Fibroblast of lung (primary cell): ENCODE measurements around the gene IKZF2. TPM values are rescaled to one million over a fixed set of nuclear protein-coding genes. Genes with fewer than 3 reads are reported as not detected.

Source experiments
- DNase-seq, 2 donors: peaks; one replicate each; pipeline versions ENCODE4 v3.0.0 to v3.0.0-alpha.2; 2010; ENCODE audit warnings: low read depth in 2 of 2
- H2AFZ ChIP-seq: 2 replicates; pipeline ENCODE4 v1.5.1; 2012; ENCODE audit warnings: low read length, control low read depth, inconsistent platforms
- H3K27ac ChIP-seq: 2 replicates; pipeline ENCODE4 v1.5.1; 2011; ENCODE audit warnings: low read length, control low read depth; ENCODE audit not compliant: insufficient read depth
- H3K27me3 ChIP-seq: 2 replicates; pipeline ENCODE4 v1.5.1; 2011; ENCODE audit warnings: mild to moderate bottlenecking, low read length; ENCODE audit not compliant: control insufficient read depth, insufficient read depth
- H3K36me3 ChIP-seq: 2 replicates; pipeline ENCODE4 v1.5.1; 2011; ENCODE audit warnings: low read length; ENCODE audit not compliant: control insufficient read depth, insufficient read depth
- H3K4me1 ChIP-seq: 2 replicates; pipeline ENCODE4 v1.5.1; 2011; ENCODE audit warnings: low read length; ENCODE audit not compliant: control insufficient read depth, insufficient read depth; ENCODE audit errors: extremely low read depth
- H3K4me2 ChIP-seq: 2 replicates; pipeline ENCODE4 v1.5.1; 2011; ENCODE audit warnings: low read length, control low read depth; ENCODE audit not compliant: insufficient read depth; ENCODE audit errors: extremely low read depth
- H3K4me3 ChIP-seq, 4 experiments: fragments of 200-600 bp in 1 of 4; sonication (generic) in 1 of 4; replicated peaks in 1 of 4; 2 replicates each; pipeline ENCODE4 v1.5.1; 2011 to 2016; ENCODE audit warnings: low read length in 4 of 4, low read depth in 3 of 4, mild to moderate bottlenecking in 3 of 4, control low read depth in 2 of 4, inconsistent platforms in 1 of 4, mixed read lengths in 1 of 4; ENCODE audit not compliant: insufficient read depth in 1 of 4; ENCODE audit errors: control extremely low read depth in 1 of 4
- H3K79me2 ChIP-seq: 2 replicates; pipeline ENCODE4 v1.5.1; 2012; ENCODE audit warnings: mild to moderate bottlenecking, low read length, inconsistent platforms; ENCODE audit not compliant: control insufficient read depth, insufficient read depth
- H3K9ac ChIP-seq: 2 replicates; pipeline ENCODE4 v1.5.1; 2011; ENCODE audit warnings: mild to moderate bottlenecking, low read length, control low read depth; ENCODE audit not compliant: insufficient read depth
- H3K9me3 ChIP-seq: 2 replicates; pipeline ENCODE4 v1.5.1; 2012; ENCODE audit warnings: low read depth, low read length; ENCODE audit not compliant: control insufficient read depth, insufficient read depth
- H4K20me1 ChIP-seq: 2 replicates; pipeline ENCODE4 v1.5.1; 2011; ENCODE audit warnings: low read length; ENCODE audit not compliant: control insufficient read depth, insufficient read depth; ENCODE audit errors: extremely low read depth
- EZH2 ChIP-seq: IDR thresholded peaks from 2 replicates; pipeline ENCODE4 v1.5.1; 2012; ENCODE audit warnings: low read length, control low read depth, mild to moderate bottlenecking; ENCODE audit errors: missing control alignments
- polyA plus RNA-seq, 2 donors: library from polyadenylated mRNA; depleted of rRNA in 1 of 2; stranded (reverse) in 1 of 2; unstranded in 1 of 2; fragments of >200 nt; gene quantifications; 2 replicates each; pipeline ENCODE4 v1.2.1, GENCODE V29; 2011 to 2012; ENCODE audit warnings: missing spikeins in 1 of 2
- total RNA-seq: library from RNA; depleted of rRNA; stranded (reverse); fragments of >200 nt; gene quantifications from 2 replicates; pipeline ENCODE4 v1.2.1, GENCODE V29; 2014
- TF ChIP-seq, protein P1 (sequence below), 2 donors: IDR thresholded peaks in 1 of 2; conservative IDR thresholded peaks in 1 of 2; 1 replicate in 1 of 2; 2 replicates in 1 of 2; pipeline ENCODE4 v1.5.1; 2011 to 2012; ENCODE audit warnings: low read length in 2 of 2, control low read depth in 1 of 2, inconsistent platforms in 1 of 2, low read depth in 1 of 2, mild to moderate bottlenecking in 1 of 2

Gene IKZF2
- total and polyA plus RNA-seq, 2 donors (not counting 1 experiment from before 2014, with no cell fraction given) = 4.9 to 17.2 TPM

DNA sequence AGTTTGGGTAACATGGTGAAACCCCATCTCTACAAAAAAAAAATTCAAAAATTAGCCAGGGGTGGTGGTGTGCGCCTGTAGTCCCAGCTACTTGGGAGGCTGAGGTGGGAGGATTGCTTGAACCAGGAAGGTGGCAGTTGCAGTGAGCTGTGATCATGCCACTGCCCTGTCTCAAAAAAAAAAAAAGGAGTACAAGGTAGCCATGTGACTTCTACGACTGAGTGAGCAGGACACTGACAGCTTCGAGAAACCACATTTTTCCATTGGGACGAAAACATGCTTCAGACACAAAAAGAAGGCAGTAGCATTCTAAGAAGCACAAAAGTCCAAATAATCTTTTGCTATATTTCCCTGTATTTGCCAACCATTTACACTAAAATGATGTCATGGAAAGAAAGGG is 19.7 kb upstream of the IKZF2 start:
- Histone ChIP-seq H3K27me3 (no peaks in the 10 kb centered on the region), H3K36me3 (no peaks in the 10 kb centered on the region), H3K9me3 (no peaks in the 10 kb centered on the region), H3K4me3 (no peak overlapping the region), H3K79me2 (no peaks in the 10 kb centered on the region), H2AFZ (no peak overlapping the region), H3K27ac (no peak overlapping the region), H3K9ac (no peak overlapping the region), H3K4me2 (no peak overlapping the region), H4K20me1 (no peaks in the 10 kb centered on the region), H3K4me1 (no peaks in the 10 kb centered on the region)
- no peak for DNase-seq
- no peak for TF ChIP-seq EZH2
- TF ChIP-seq, protein P1, sequence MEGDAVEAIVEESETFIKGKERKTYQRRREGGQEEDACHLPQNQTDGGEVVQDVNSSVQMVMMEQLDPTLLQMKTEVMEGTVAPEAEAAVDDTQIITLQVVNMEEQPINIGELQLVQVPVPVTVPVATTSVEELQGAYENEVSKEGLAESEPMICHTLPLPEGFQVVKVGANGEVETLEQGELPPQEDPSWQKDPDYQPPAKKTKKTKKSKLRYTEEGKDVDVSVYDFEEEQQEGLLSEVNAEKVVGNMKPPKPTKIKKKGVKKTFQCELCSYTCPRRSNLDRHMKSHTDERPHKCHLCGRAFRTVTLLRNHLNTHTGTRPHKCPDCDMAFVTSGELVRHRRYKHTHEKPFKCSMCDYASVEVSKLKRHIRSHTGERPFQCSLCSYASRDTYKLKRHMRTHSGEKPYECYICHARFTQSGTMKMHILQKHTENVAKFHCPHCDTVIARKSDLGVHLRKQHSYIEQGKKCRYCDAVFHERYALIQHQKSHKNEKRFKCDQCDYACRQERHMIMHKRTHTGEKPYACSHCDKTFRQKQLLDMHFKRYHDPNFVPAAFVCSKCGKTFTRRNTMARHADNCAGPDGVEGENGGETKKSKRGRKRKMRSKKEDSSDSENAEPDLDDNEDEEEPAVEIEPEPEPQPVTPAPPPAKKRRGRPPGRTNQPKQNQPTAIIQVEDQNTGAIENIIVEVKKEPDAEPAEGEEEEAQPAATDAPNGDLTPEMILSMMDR (conservative IDR thresholded peaks at IDR 0.05 in 1 of 2, IDR thresholded peaks at IDR 0.05 in 1 of 2; ENCODE audit: low read depth in 1 of 2, low read length in 2 of 2) = no peak

DNA sequence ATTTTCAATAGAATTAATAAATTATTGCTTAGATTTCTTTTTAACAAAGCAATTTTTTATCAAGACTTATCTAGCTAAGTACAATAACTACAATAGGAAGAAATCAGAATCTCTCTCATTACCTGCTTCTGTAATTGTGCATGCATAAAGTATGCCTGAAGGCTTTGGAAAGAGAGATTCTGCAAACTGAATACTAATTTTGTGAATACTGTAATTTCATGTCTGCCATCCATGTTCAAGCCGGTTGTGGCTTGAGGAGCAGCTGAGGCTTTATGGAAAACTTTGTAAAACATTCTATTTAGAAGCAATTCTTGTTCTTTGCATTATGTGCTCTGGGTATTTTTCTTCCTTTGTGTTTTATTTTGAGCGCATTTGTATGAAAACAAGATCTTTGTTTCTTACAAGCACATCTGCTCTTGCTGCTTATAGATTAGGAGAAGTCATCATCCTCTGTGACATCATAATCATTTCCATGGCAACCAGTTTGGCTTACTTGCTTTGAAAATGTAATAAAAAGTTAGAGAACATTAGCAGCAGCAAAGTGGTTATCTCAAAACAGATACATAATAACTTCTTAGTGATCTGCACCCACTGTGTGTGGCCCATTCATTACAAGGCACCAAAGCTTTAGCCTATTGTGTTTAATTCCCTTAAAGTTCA is 16.0 kb upstream of the IKZF2 start:
- no peaks in the 10 kb centered on the region for H3K27me3 ChIP-seq
- H3K4me3 ChIP-seq = no peak overlapping the region
- H3K4me2 ChIP-seq = no peak overlapping the region
- no peaks in the 10 kb centered on the region for H3K36me3 ChIP-seq
- no peak overlapping the region for H3K27ac ChIP-seq
- no peaks in the 10 kb centered on the region for H3K4me1 ChIP-seq
- no peaks in the 10 kb centered on the region for H3K79me2 ChIP-seq
- H3K9ac ChIP-seq = no peak overlapping the region
- no peaks in the 10 kb centered on the region for H4K20me1 ChIP-seq
- no peaks in the 10 kb centered on the region for H3K9me3 ChIP-seq
- no peak for TF ChIP-seq EZH2
- TF ChIP-seq, protein P1 (conservative IDR thresholded peaks at IDR 0.05 in 1 of 2, IDR thresholded peaks at IDR 0.05 in 1 of 2; ENCODE audit: low read depth in 1 of 2, low read length in 2 of 2) = no peak
- H2AFZ ChIP-seq = no peak overlapping the region
- DNase-seq = no peak

DNA sequence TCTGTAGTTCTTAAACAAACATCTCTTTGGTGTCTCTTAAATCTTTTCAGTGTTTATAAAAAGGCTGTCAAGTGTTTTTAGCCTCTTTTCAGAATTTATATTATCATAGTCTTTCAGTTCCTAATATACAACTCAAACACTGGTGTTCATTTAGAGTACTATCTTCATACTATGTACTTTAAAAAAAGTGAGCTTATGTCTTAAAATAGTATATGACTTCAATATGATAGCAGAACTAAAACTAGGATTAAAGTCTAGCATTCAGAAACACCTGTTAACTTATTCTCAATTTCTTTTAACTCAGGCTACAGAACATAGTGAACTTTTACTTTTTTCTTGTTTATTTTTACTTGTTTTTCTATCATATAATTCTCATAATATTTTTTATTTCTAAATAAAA is 14.7 kb upstream of the IKZF2 start:
- Histone ChIP-seq H3K79me2 (no peaks in the 10 kb centered on the region), H2AFZ (no peak overlapping the region), H3K27me3 (no peaks in the 10 kb centered on the region), H3K4me3 (no peak overlapping the region), H3K9ac (no peak overlapping the region), H4K20me1 (no peaks in the 10 kb centered on the region), H3K4me2 (no peak overlapping the region), H3K36me3 (no peaks in the 10 kb centered on the region), H3K27ac (no peak overlapping the region), H3K9me3 (no peaks in the 10 kb centered on the region), H3K4me1 (peaks cover 5% of the 10 kb centered on the region)
- no peak for TF ChIP-seq EZH2
- TF ChIP-seq, protein P1 (conservative IDR thresholded peaks at IDR 0.05 in 1 of 2, IDR thresholded peaks at IDR 0.05 in 1 of 2; ENCODE audit: low read depth in 1 of 2, low read length in 2 of 2) = no peak
- DNase-seq = no peak
